ENCODE results near the gene IQCH. TPM values are rescaled to one million over a fixed set of nuclear protein-coding genes. Genes with fewer than 3 reads are reported as not detected.

The IQCH gene
- total and polyA plus RNA-seq, 9 donors: 0.54 to 10.0 (median 0.84) TPM

DNA sequence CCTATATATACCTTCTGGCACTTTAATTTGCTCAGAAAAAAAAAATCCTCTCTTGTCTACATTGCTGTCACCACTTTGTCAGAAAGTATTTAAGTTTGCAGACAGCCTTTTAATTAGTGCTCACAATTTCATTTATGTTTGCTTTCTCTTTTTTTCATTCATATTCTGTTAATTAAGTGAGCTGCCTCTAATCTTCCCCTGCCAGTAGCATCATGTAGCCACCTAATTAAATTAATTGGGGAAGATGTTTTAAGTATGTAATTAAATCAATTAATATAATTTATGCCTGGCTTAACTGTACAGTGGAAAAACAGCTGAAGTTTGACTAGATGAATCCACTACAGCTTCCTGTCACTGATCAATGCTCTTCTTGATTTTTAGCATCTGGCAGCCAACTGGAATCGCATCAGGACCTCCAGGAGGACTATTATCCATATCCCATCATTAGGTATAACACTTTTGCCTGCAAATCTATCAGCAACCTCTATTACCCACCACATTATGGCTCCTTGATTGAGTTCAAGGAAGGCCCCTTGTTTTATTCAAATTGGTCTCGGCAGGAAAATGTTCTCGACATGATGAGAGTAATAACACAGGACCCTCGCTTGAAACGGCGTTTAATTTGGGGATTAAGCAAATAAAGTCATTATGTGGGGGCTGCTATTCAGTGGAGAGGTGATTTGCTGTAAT, 118.5 kb downstream of the IQCH start:
- H3K4me3 ChIP-seq: no peak overlapping the region
- H3K27me3 ChIP-seq: no peaks in the 10 kb centered on the region
- TF ChIP-seq EP300 (IDR thresholded peaks at IDR 0.05) (no peak), POLR2A (IDR thresholded peaks at IDR 0.05) (no peak)
- TF ChIP-seq, protein P1, sequence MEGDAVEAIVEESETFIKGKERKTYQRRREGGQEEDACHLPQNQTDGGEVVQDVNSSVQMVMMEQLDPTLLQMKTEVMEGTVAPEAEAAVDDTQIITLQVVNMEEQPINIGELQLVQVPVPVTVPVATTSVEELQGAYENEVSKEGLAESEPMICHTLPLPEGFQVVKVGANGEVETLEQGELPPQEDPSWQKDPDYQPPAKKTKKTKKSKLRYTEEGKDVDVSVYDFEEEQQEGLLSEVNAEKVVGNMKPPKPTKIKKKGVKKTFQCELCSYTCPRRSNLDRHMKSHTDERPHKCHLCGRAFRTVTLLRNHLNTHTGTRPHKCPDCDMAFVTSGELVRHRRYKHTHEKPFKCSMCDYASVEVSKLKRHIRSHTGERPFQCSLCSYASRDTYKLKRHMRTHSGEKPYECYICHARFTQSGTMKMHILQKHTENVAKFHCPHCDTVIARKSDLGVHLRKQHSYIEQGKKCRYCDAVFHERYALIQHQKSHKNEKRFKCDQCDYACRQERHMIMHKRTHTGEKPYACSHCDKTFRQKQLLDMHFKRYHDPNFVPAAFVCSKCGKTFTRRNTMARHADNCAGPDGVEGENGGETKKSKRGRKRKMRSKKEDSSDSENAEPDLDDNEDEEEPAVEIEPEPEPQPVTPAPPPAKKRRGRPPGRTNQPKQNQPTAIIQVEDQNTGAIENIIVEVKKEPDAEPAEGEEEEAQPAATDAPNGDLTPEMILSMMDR (IDR thresholded peaks at IDR 0.05): no peak
- 85 to 87% (median 87%) methylated on average over 6 of the region's 6 CpGs for WGBS, 3 donors
- H3K4me1 ChIP-seq (ENCODE audit: insufficient read depth): no peaks in the 10 kb centered on the region
- intact Hi-C loops (cut with DNase I): no loop called here
- no peak for DNase-seq
- H3K9me3 ChIP-seq: no peaks in the 10 kb centered on the region
- H3K27ac ChIP-seq: no peak overlapping the region
- no peaks in the 10 kb centered on the region for H3K36me3 ChIP-seq

GRCh38 chr15:67373971-67374370, 119.4 kb downstream of the IQCH start:
- TF ChIP-seq POLR2A (IDR thresholded peaks at IDR 0.05) (no peak), EP300 (IDR thresholded peaks at IDR 0.05) (no peak)
- TF ChIP-seq, protein P1 (IDR thresholded peaks at IDR 0.05): no peak
- Histone ChIP-seq H3K27me3 (no peaks in the 10 kb centered on the region), H3K27ac (no peak overlapping the region), H3K9me3 (no peaks in the 10 kb centered on the region), H3K36me3 (no peaks in the 10 kb centered on the region), H3K4me1 (ENCODE audit: insufficient read depth) (no peaks in the 10 kb centered on the region), H3K4me3 (no peak overlapping the region)
- intact Hi-C loops (cut with DNase I): no loop called here
- no peak for DNase-seq

DNA sequence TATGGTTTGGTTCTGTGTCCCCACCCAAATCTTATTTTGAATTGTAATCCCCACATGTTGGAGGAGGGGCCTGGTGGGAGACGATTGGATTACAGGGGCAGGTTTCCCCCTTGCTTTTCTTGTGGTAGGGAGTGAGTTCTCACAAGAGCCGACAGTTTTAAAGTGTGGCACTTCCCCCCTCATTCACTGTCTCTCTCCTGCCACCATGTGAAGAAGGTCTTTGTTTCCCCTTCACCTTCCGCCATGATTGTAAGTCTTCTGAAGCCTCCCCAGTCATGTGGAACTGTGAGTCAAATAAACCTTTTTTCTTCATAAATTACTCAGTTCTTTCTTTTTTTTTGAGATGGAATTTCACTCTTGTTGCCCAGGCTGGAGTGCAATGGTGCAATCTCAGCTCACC, 124.9 kb downstream of the IQCH start:
- intact Hi-C loops (cut with DNase I): no loop called here
- TF ChIP-seq, protein P1 (IDR thresholded peaks at IDR 0.05): no peak
- TF ChIP-seq POLR2A (IDR thresholded peaks at IDR 0.05): no peak

GRCh38 chr15:67380921-67381320, 126.3 kb downstream of the IQCH start:
- no peaks in the 10 kb centered on the region for H3K9me3 ChIP-seq
- 86 to 100% (median 90%) methylated on average over 1 of the region's 1 CpG for WGBS, 3 donors
- H3K36me3 ChIP-seq: no peaks in the 10 kb centered on the region
- no peaks in the 10 kb centered on the region for H3K27me3 ChIP-seq
- DNase-seq: no peak
- no peak overlapping the region for H3K4me3 ChIP-seq
- intact Hi-C loops (cut with DNase I): no loop called here
- H3K27ac ChIP-seq: no peak overlapping the region
- no peak for TF ChIP-seq POLR2A (IDR thresholded peaks at IDR 0.05)
- TF ChIP-seq, protein P1 (IDR thresholded peaks at IDR 0.05): no peak
- TF ChIP-seq EP300 (IDR thresholded peaks at IDR 0.05): no peak
- H3K4me1 ChIP-seq (ENCODE audit: insufficient read depth): no peaks in the 10 kb centered on the region

More for the DNA sequence above, 124.9 kb downstream of the IQCH start:
- H3K4me1 ChIP-seq (ENCODE audit: insufficient read depth): no peaks in the 10 kb centered on the region
- no peaks in the 10 kb centered on the region for H3K27me3 ChIP-seq
- 86 to 91% (median 89%) methylated on average over 3 of the region's 3 CpGs for WGBS, 3 donors
- no peak overlapping the region for H3K27ac ChIP-seq
- no peaks in the 10 kb centered on the region for H3K36me3 ChIP-seq
- no peak for DNase-seq
- no peak overlapping the region for H3K4me3 ChIP-seq
- no peaks in the 10 kb centered on the region for H3K9me3 ChIP-seq
